K562 (cell line): ENCODE measurements around the gene DPP10. TPM values are rescaled to one million over a fixed set of nuclear protein-coding genes. Genes with fewer than 3 reads are reported as not detected.

Experiments
- ATAC-seq: fragments of 200-7000 bp; cut with Tn5 transposase; 3 replicates; pipeline ENCODE4 v1.9.1; 2020; ENCODE audit warnings: moderate library complexity
- BruUV-seq: library from RNA; stranded (reverse); fragments of 400-500 nt; replicated peaks from 2 replicates; lab custom pipeline; 2021; lab: Mats Ljungman, UMichigan
- CTCF ChIA-PET: fragments of 300-600 bp; formaldehyde crosslinking; extraction: SDS; loops from one replicate; lab custom pipeline; 2021; ENCODE audit warnings: low intra/inter-chr PET ratio; lab: Yijun Ruan, JAX
- POLR2A ChIA-PET: fragments of 300-600, 350-650 bp; sonication (Branson Sonifier 250); formaldehyde crosslinking; extraction: SDS; loops from one replicate; lab custom pipeline; 2021; ENCODE audit warnings: antibody characterized with exemption, inconsistent platforms; lab: Yijun Ruan, JAX
- DNase-seq, 4 experiments: peaks; one replicate each; pipeline versions ENCODE4 v3.0.0 to v3.0.0-alpha.2; 2011 to 2018; ENCODE audit warnings: low spot score in 3 of 4, mixed read lengths in 3 of 4; ENCODE audit errors: extremely low read depth in 1 of 4
- FAIRE-seq: peaks from 2 replicates; lab custom pipeline; 2011; peaks lifted over from hg19 to GRCh38; lab: Jason Lieb, UNC
- H2AFZ ChIP-seq: 2 replicates; pipeline ENCODE4 v1.6.0; 2011; ENCODE audit warnings: low read depth, low read length, control low read depth, inconsistent platforms
- H3K27ac ChIP-seq: fragments of 200-600 bp; 3 replicates; pipeline ENCODE4 v1.8.0; 2011; ENCODE audit warnings: low read depth, mild to moderate bottlenecking, control low read depth, inconsistent platforms, low read length, moderate library complexity, mixed read lengths; ENCODE audit errors: extremely low read depth
- H3K27me3 ChIP-seq, 2 experiments: fragments of 300-600 bp in 1 of 2; 2 replicates in 1 of 2; 3 replicates in 1 of 2; pipeline versions ENCODE4 v1.6.0 to v1.8.0; 2011; ENCODE audit warnings: inconsistent platforms in 2 of 2, low read length in 2 of 2, mild to moderate bottlenecking in 1 of 2, mixed read lengths in 1 of 2, moderate library complexity in 1 of 2; ENCODE audit not compliant: control insufficient read depth in 2 of 2, insufficient read depth in 2 of 2
- H3K36me3 ChIP-seq: fragments of 300-600 bp; 3 replicates; pipeline ENCODE4 v1.8.0; 2011; ENCODE audit warnings: mild to moderate bottlenecking, low read length, inconsistent platforms; ENCODE audit not compliant: control insufficient read depth, insufficient read depth
- H3K4me1 ChIP-seq, 2 experiments: fragments of 200-600 bp in 1 of 2; replicated peaks in 1 of 2; 2 replicates in 1 of 2; 3 replicates in 1 of 2; pipeline versions ENCODE4 v1.5.1 to v1.8.0; 2011; ENCODE audit warnings: inconsistent platforms in 2 of 2, low read length in 2 of 2, mild to moderate bottlenecking in 1 of 2, mixed read lengths in 1 of 2, moderate library complexity in 1 of 2; ENCODE audit not compliant: control insufficient read depth in 2 of 2, insufficient read depth in 2 of 2
- H3K4me2 ChIP-seq: 2 replicates; pipeline ENCODE4 v1.6.1; 2011; ENCODE audit warnings: low read length, control low read depth, inconsistent platforms, mixed read lengths; ENCODE audit not compliant: insufficient read depth
- H3K4me3 ChIP-seq: fragments of 200-600 bp; sonication (generic), shearing (Covaris generic); 2 replicates; pipeline ENCODE4 v1.5.1; 2016; ENCODE audit warnings: control low read depth, inconsistent platforms
- H3K79me2 ChIP-seq: fragments of 200-600 bp; 3 replicates; pipeline ENCODE4 v1.8.0; 2011; ENCODE audit warnings: low read length, inconsistent platforms; ENCODE audit not compliant: control insufficient read depth, insufficient read depth
- H3K9ac ChIP-seq, 2 experiments: 2 replicates each; pipeline versions ENCODE4 v1.6.0 to v1.6.1; 2011; ENCODE audit warnings: low read depth in 2 of 2, low read length in 2 of 2, control low read depth in 1 of 2, inconsistent platforms in 1 of 2, mild to moderate bottlenecking in 1 of 2, mixed read lengths in 1 of 2; ENCODE audit not compliant: insufficient read depth in 1 of 2
- H3K9me1 ChIP-seq: one replicate; pipeline ENCODE4 v1.6.0; 2011; ENCODE audit warnings: inconsistent platforms, mild to moderate bottlenecking, low read length, moderate library complexity; ENCODE audit not compliant: control insufficient read depth, insufficient read depth
- H3K9me3 ChIP-seq: replicated peaks from 2 replicates; pipeline ENCODE4 v1.5.1; 2011; ENCODE audit warnings: low read depth, low read length, inconsistent platforms; ENCODE audit not compliant: control insufficient read depth, insufficient read depth
- H4K20me1 ChIP-seq: replicated peaks from 2 replicates; pipeline ENCODE4 v1.6.1; 2011; ENCODE audit warnings: low read length, inconsistent platforms, mixed read lengths; ENCODE audit not compliant: control insufficient read depth, insufficient read depth
- ARID2 ChIP-seq: fragments of 450-650 bp; IDR thresholded peaks from 2 replicates; pipeline ENCODE4 v1.6.1; 2017; ENCODE audit warnings: antibody characterized with exemption, mild to moderate bottlenecking
- ATF1 ChIP-seq, 2 experiments: fragments of 450-650 bp in 1 of 2; IDR thresholded peaks; 2 replicates each; pipeline ENCODE4 v1.6.1; 2016; ENCODE audit warnings: missing compliant biosample characterization in 1 of 2, missing genetic modification characterization in 1 of 2
- HES1 ChIP-seq: fragments of 450-650 bp; IDR thresholded peaks from 2 replicates; pipeline ENCODE4 v1.6.1; 2016; ENCODE audit warnings: low read depth, mild to moderate bottlenecking, moderate library complexity
- HNRNPLL ChIP-seq: fragments of 200-400 bp; formaldehyde crosslinking; IDR thresholded peaks from 2 replicates; pipeline ENCODE4 v1.6.1; 2017; ENCODE audit warnings: low read length, low read depth, mild to moderate bottlenecking; ENCODE audit not compliant: poor library complexity, severe bottlenecking
- HOMEZ ChIP-seq: fragments of 250-450 bp; sonication (Bioruptor Pico); IDR thresholded peaks from 2 replicates; pipeline ENCODE4 v1.4.0; 2020; ENCODE audit warnings: mild to moderate bottlenecking, moderate library complexity
- KLF16 ChIP-seq: IDR thresholded peaks from 2 replicates; pipeline ENCODE4 v1.6.1; 2016; ENCODE audit warnings: antibody characterized with exemption
- NONO ChIP-seq, 2 experiments: fragments of 200-400 bp in 1 of 2; fragments of 450-650 bp in 1 of 2; formaldehyde crosslinking in 1 of 2; IDR thresholded peaks; 2 replicates each; pipeline ENCODE4 v1.6.1; 2017; ENCODE audit warnings: low read depth in 2 of 2, mild to moderate bottlenecking in 2 of 2, moderate library complexity in 2 of 2, low read length in 1 of 2
- PBX2 ChIP-seq, 2 experiments: IDR thresholded peaks in 1 of 2; conservative IDR thresholded peaks in 1 of 2; 2 replicates each; pipeline ENCODE4 v1.6.1; 2016; ENCODE audit warnings: low read depth in 2 of 2, mild to moderate bottlenecking in 1 of 2, missing compliant biosample characterization in 1 of 2, missing genetic modification characterization in 1 of 2, moderate library complexity in 1 of 2
- RBM22 ChIP-seq: fragments of 200-400 bp; formaldehyde crosslinking; IDR thresholded peaks from 2 replicates; pipeline ENCODE4 v1.6.1; 2018; ENCODE audit warnings: low read length, low read depth; ENCODE audit not compliant: poor library complexity, severe bottlenecking
- SIN3B ChIP-seq: fragments of 450-650 bp; IDR thresholded peaks from 2 replicates; pipeline ENCODE4 v1.6.1; 2017; ENCODE audit warnings: low read depth, mild to moderate bottlenecking, moderate library complexity
- ZNF277 ChIP-seq: fragments of 250-450 bp; sonication (Bioruptor Pico); IDR thresholded peaks from 2 replicates; pipeline ENCODE4 v1.8.0; 2022; ENCODE audit warnings: inconsistent platforms, mild to moderate bottlenecking, moderate library complexity, borderline replicate concordance
- ZNF324 ChIP-seq: fragments of 250-450 bp; sonication (Bioruptor Pico); IDR thresholded peaks from 2 replicates; pipeline ENCODE4 v1.4.0; 2020; ENCODE audit warnings: mild to moderate bottlenecking
- WGBS: fragments of 100-300 bp; shearing (Covaris generic); methylation state at CpG from one replicate; pipeline ENCODE4 v1.1.6; 2016; ENCODE audit warnings: low coverage, mixed read lengths; ENCODE audit not compliant: insufficient coverage; ENCODE audit errors: missing lambda C conversion rate; 5-methylcytosine and 5-hydroxymethylcytosine counted together
- in situ Hi-C: fragments of 300-500 bp; cut with MboI; formaldehyde crosslinking; loops from 4 replicates; pipeline ENCODE4 v1.15.0; 2018; ENCODE audit warnings: inconsistent platforms, mixed read lengths
- intact Hi-C: fragments of 100-400 bp; cut with micrococcal nuclease; formaldehyde crosslinking; loops from 2 replicates; pipeline ENCODE4 v1.14.2; 2022
- polyA plus RNA-seq, 8 experiments: library from polyadenylated mRNA; depleted of rRNA in 4 of 8; stranded (reverse) in 5 of 8; unstranded in 3 of 8; fragments of >200 nt; fragmentation: Nextera tagmentation in 2 of 8; fragmentation: Illumina TruSeq in 1 of 8; extraction: Ambion mirVana in 2 of 8; extraction: Trizol in 1 of 8; gene quantifications; 2 replicates each; pipeline versions ENCODE4 v1.2.1 to v1.2.3, GENCODE V29; 2011 to 2014; ENCODE audit warnings: inconsistent platforms in 1 of 8, missing spikeins in 1 of 8
- total RNA-seq, 7 experiments: library from RNA; depleted of rRNA in 6 of 7; stranded (reverse); fragments of >200 nt in 6 of 7; fragmentation: Illumina TruSeq in 2 of 7; extraction: Trizol in 2 of 7; gene quantifications; 2 replicates each; pipeline versions ENCODE4 v1.2.1 to v1.2.3, GENCODE V29; 2011 to 2021; ENCODE audit warnings: low replicate concordance in 1 of 7

The DPP10 gene
- total and polyA plus RNA-seq, 9 of the 15 experiments (the other 6 are each of a cell fraction or from before 2014, with no cell fraction given), result not detected

- H3K4me3 ChIP-seq, result no peak overlapping the region
- 17% methylated on average over 1 of the region's 2 CpGs for WGBS
- no peaks in the 10 kb centered on the region for H3K9me1 ChIP-seq
- FAIRE-seq (no peak), ATAC-seq (no peak), DNase-seq (no peak)
- H2AFZ ChIP-seq, result no peak overlapping the region
- intact Hi-C loops, result no loop called here
- ChIA-PET CTCF (no interaction called here), POLR2A (no interaction called here)
- no peak overlapping the region for H3K9ac ChIP-seq
- no peaks in the 10 kb centered on the region for H3K9me3 ChIP-seq
- H3K27me3 ChIP-seq, result no peaks in the 10 kb centered on the region
- in situ Hi-C loops, result no loop called here
- H4K20me1 ChIP-seq, result no peaks in the 10 kb centered on the region
- TF ChIP-seq HNRNPLL (no peak), HOMEZ (no peak), SIN3B (no peak), ZNF277 (CRISPR knock-in tag) (no peak), ATF1 (CRISPR knock-in tag; IDR thresholded peaks at IDR 0.05) (no peak), ATF1 (tag; IDR thresholded peaks at IDR 0.05) (no peak), ARID2 (no peak), RBM22 (no peak), NONO (IDR thresholded peaks at IDR 0.05; ENCODE audit: low read depth in 2 of 2, low read length in 1 of 2) (no peak), HES1 (no peak), KLF16 (no peak), ZNF324 (CRISPR knock-in tag) (no peak), PBX2 (CRISPR knock-in tag; IDR thresholded peaks at IDR 0.05; ENCODE audit: low read depth) (no peak), PBX2 (tag; conservative IDR thresholded peaks at IDR 0.05; ENCODE audit: low read depth) (no peak)
- no TSS peak for BruUV-seq
- H3K27ac ChIP-seq, result no peak overlapping the region
- no peaks in the 10 kb centered on the region for H3K36me3 ChIP-seq
- no peaks in the 10 kb centered on the region for H3K79me2 ChIP-seq
- no peaks in the 10 kb centered on the region for H3K4me1 ChIP-seq
- H3K4me2 ChIP-seq, result no peak overlapping the region
Measured at GRCh38 chr2:115650827-115651226, 1208.4 kb downstream of the DPP10 start.
